ENCODE measurements around the gene SERPIND1. TPM values are rescaled to one million over a fixed set of nuclear protein-coding genes. Genes with fewer than 3 reads are reported as not detected.

Gene SERPIND1
- total and polyA plus RNA-seq, 2 experiments from 2014 or later, result not detected

GRCh38 chr22:20788627-20789344 is 14.9 kb downstream of the SERPIND1 start (continued):
- TF ChIP-seq ZNF462 (CRISPR knock-in tag; IDR thresholded peaks at IDR 0.05), result no peak
- no peak for TF ChIP-seq ZNF331 (CRISPR knock-in tag; IDR thresholded peaks at IDR 0.05; ENCODE audit: low read depth)
- no peak for TF ChIP-seq JUNB (IDR thresholded peaks at IDR 0.05; ENCODE audit: unreplicated experiment)
- TF ChIP-seq EZH2 (IDR thresholded peaks at IDR 0.05; ENCODE audit: low read depth, unreplicated experiment), result no peak
- TF ChIP-seq CTCF (conservative IDR thresholded peaks at IDR 0.05; ENCODE audit: low read depth in 2 of 2), result no peak
- TF ChIP-seq NANOG (IDR thresholded peaks at IDR 0.05; ENCODE audit: borderline replicate concordance), result no peak

Measured in GM23338 (cell line).